ENCODE results near the gene PLCB2.

GRCh38 chr15:40296561-40297230 lies 11.0 kb downstream of the PLCB2 start:
- TF ChIP-seq MAX (IDR thresholded peaks at IDR 0.05), result no peak
- no peak for TF ChIP-seq CREB1 (IDR thresholded peaks at IDR 0.05; ENCODE audit: low read depth)
- TF ChIP-seq RAD21 (IDR thresholded peaks at IDR 0.05; ENCODE audit: low read depth), result no peak
